OCI-LY1 (cell line): ENCODE measurements around the gene ALOX5AP.

ENCODE experiments used
- CTCF ChIP-seq: fragments of 200-600 bp; sonication (generic), shearing (Covaris generic); IDR thresholded peaks from 2 replicates; pipeline ENCODE4 v1.5.1; 2017; ENCODE audit warnings: mild to moderate bottlenecking, antibody characterized with exemption, low read length, moderate library complexity, mixed read lengths
- EZH2 ChIP-seq: fragments of 200-600 bp; sonication (generic), shearing (Covaris generic); IDR thresholded peaks from 2 replicates; pipeline ENCODE4 v1.8.0; 2017; ENCODE audit warnings: borderline replicate concordance, mixed run types, mild to moderate bottlenecking, antibody characterized with exemption, low read length, moderate library complexity, mixed read lengths

- TF ChIP-seq EZH2, result no peak
- TF ChIP-seq CTCF, result no peak
Measured at GRCh38 chr13:30798776-30799355, 63.5 kb downstream of the ALOX5AP start.
